Gastrocnemius medialis (tissue), 4 donors: ENCODE data around the gene CCL15. TPM values are rescaled to one million over a fixed set of nuclear protein-coding genes. Genes with fewer than 3 reads are reported as not detected.

Experiments used
- ATAC-seq, 2 donors: fragments of 150-250 bp; one replicate each; pipeline ENCODE4 v1.9.1; 2016
- DNase-seq, 2 donors: peaks; one replicate each; pipeline ENCODE4 v3.0.0-alpha.2; 2019
- H3K27ac ChIP-seq, 4 donors: fragments of 200-600 bp; sonication (generic); 1 replicate in 1 of 4; 2 replicates in 3 of 4; pipeline ENCODE4 v1.5.1; 2016 to 2018; ENCODE audit warnings: mild to moderate bottlenecking in 2 of 4, moderate library complexity in 1 of 4
- H3K27me3 ChIP-seq, 3 donors: fragments of 200-600 bp; sonication (generic) in 2 of 3; 1 replicate in 1 of 3; 2 replicates in 2 of 3; pipeline versions ENCODE4 v1.5.1 to v1.6.0; 2016 to 2019; ENCODE audit warnings: mild to moderate bottlenecking in 1 of 3, moderate library complexity in 1 of 3
- H3K36me3 ChIP-seq, 2 donors: fragments of 200-600 bp; sonication (generic) in 1 of 2; one replicate each; pipeline ENCODE4 v1.5.1; 2017 to 2018
- H3K4me1 ChIP-seq, 2 donors: fragments of 200-600 bp; sonication (generic) in 1 of 2; one replicate each; pipeline ENCODE4 v1.5.1; 2016 to 2017; ENCODE audit warnings: mild to moderate bottlenecking in 2 of 2
- H3K4me3 ChIP-seq, 4 donors: fragments of 200-600 bp; sonication (generic) in 3 of 4; 1 replicate in 1 of 4; 2 replicates in 3 of 4; pipeline ENCODE4 v1.5.1; 2016 to 2019; ENCODE audit warnings: mild to moderate bottlenecking in 2 of 4
- H3K9me3 ChIP-seq, 3 donors: fragments of 200-600 bp; sonication (generic) in 2 of 3; 1 replicate in 1 of 3; 2 replicates in 2 of 3; pipeline ENCODE4 v1.5.1; 2016 to 2019
- POLR2A ChIP-seq, 2 donors: fragments of 450-650 bp; IDR thresholded peaks; one replicate each; pipeline ENCODE4 v1.6.1; 2017; ENCODE audit warnings: antibody characterized with exemption in 2 of 2, mild to moderate bottlenecking in 2 of 2, moderate library complexity in 2 of 2
- in situ Hi-C, 4 donors: fragments of 200-750 bp; cut with MboI; loops; one replicate each; pipeline versions ENCODE4 v1.15.0 to v1.8.0; 2017; ENCODE audit warnings: low sequenced_read_pairs in 4 of 4
- intact Hi-C: fragments of 100-400 bp; cut with DNase I; formaldehyde crosslinking; loops from one replicate; pipeline ENCODE4 v1.15.1; 2023; ENCODE audit warnings: low total_unique reads
- total RNA-seq, 4 donors: library from RNA; depleted of rRNA; stranded (reverse); fragments of >200 nt; gene quantifications; one replicate each; pipeline versions ENCODE4 v1.1.0 to v1.2.3, GENCODE V29; 2016
- TF ChIP-seq, protein P1 (sequence below), 5 experiments: fragments of 450-650 bp in 3 of 5; fragments of 200-600 bp in 2 of 5; sonication (generic) in 2 of 5; IDR thresholded peaks in 4 of 5; conservative IDR thresholded peaks in 1 of 5; 1 replicate in 4 of 5; 2 replicates in 1 of 5; pipeline ENCODE4 v1.5.1; 2016 to 2019; ENCODE audit warnings: antibody characterized with exemption in 5 of 5, mild to moderate bottlenecking in 3 of 5, moderate library complexity in 3 of 5

Gene CCL15
- total RNA-seq, 4 donors from 2014 or later = not detected

GRCh38 chr17:35953720-35954119 lies 47.6 kb downstream of the CCL15 start:
- in situ Hi-C loops = loop anchor here in 2 of 4 donors (25.0 kb wide), 2 partner anchors 91 to 534 kb away; partner anchors contain the start of genes ZNHIT3 (in 2 of the 2) and HEATR9 (in 1 of the 2)

DNA sequence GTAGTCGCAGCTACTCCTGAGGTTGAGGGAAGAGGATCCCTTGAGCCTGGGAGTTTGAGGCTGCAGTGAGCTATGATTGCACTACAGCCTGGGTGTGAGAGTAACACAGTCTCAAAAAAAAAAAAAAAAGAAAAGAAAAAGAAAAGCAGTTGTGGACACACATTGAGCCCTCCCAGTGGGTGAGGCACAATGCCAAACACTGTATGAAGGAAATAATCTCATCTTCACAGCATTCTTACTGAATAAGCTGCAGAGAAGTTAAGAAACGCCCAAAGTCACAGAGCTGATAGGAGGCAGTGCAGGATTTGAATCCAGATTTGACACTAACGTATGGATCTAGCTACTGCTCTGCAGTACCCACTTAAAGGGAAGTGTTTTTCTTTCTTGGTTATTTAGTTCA lies 52.0 kb downstream of the CCL15 start:
- no peaks in the 10 kb centered on the region for H3K27me3 ChIP-seq
- H3K36me3 ChIP-seq = no peaks in the 10 kb centered on the region
- H3K9me3 ChIP-seq = no peaks in the 10 kb centered on the region
- intact Hi-C loops = no loop called here
- in situ Hi-C loops = no loop called here
- DNase-seq = no peak
- H3K4me3 ChIP-seq = no peak overlapping the region
- H3K27ac ChIP-seq = no peak overlapping the region
- no peaks in the 10 kb centered on the region for H3K4me1 ChIP-seq
- ATAC-seq = no peak
- TF ChIP-seq POLR2A (IDR thresholded peaks at IDR 0.05) = no peak
- TF ChIP-seq, protein P1, sequence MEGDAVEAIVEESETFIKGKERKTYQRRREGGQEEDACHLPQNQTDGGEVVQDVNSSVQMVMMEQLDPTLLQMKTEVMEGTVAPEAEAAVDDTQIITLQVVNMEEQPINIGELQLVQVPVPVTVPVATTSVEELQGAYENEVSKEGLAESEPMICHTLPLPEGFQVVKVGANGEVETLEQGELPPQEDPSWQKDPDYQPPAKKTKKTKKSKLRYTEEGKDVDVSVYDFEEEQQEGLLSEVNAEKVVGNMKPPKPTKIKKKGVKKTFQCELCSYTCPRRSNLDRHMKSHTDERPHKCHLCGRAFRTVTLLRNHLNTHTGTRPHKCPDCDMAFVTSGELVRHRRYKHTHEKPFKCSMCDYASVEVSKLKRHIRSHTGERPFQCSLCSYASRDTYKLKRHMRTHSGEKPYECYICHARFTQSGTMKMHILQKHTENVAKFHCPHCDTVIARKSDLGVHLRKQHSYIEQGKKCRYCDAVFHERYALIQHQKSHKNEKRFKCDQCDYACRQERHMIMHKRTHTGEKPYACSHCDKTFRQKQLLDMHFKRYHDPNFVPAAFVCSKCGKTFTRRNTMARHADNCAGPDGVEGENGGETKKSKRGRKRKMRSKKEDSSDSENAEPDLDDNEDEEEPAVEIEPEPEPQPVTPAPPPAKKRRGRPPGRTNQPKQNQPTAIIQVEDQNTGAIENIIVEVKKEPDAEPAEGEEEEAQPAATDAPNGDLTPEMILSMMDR (IDR thresholded peaks at IDR 0.05 in 4 of 5, conservative IDR thresholded peaks at IDR 0.05 in 1 of 5) = no peak

More at GRCh38 chr17:35953720-35954119, 47.6 kb downstream of the CCL15 start:
- H3K9me3 ChIP-seq = no peaks in the 10 kb centered on the region
- H3K4me1 ChIP-seq = no peaks in the 10 kb centered on the region
- no peak overlapping the region for H3K27ac ChIP-seq
- DNase-seq = no peak
- no peak overlapping the region for H3K4me3 ChIP-seq
- H3K27me3 ChIP-seq = peaks cover 0 to 4% (median 3%) of the 10 kb centered on the region in 3 donors
- H3K36me3 ChIP-seq = no peaks in the 10 kb centered on the region
- no peak for ATAC-seq
- intact Hi-C loops = no loop called here
- no peak for TF ChIP-seq POLR2A (IDR thresholded peaks at IDR 0.05)
- TF ChIP-seq, protein P1 (IDR thresholded peaks at IDR 0.05 in 4 of 5, conservative IDR thresholded peaks at IDR 0.05 in 1 of 5) = no peak

GRCh38 chr17:35948092-35948491 lies 53.3 kb downstream of the CCL15 start:
- no peak for ATAC-seq
- no peaks in the 10 kb centered on the region for H3K9me3 ChIP-seq
- H3K27me3 ChIP-seq = peaks cover 0 to 2% (median 0%) of the 10 kb centered on the region in 3 donors
- no peak for TF ChIP-seq POLR2A (IDR thresholded peaks at IDR 0.05)
- TF ChIP-seq, protein P1 (IDR thresholded peaks at IDR 0.05 in 4 of 5, conservative IDR thresholded peaks at IDR 0.05 in 1 of 5) = no peak
- no peaks in the 10 kb centered on the region for H3K4me1 ChIP-seq
- in situ Hi-C loops (no loop called here), intact Hi-C loops (no loop called here)
- no peaks in the 10 kb centered on the region for H3K36me3 ChIP-seq
- H3K4me3 ChIP-seq = no peak overlapping the region
- no peak for DNase-seq
- H3K27ac ChIP-seq = no peak overlapping the region

Other genes starting within 250 kb of the CCL15 start
- under 1 TPM in 2 of 4 donors, not detected in 2; 0.15 to 0.75 TPM for gene GAS2L2, start 248.3 kb downstream of the CCL15 start, total RNA-seq
- gene C17orf50, start 240.7 kb downstream of the CCL15 start, total RNA-seq = not detected
- gene MMP28, start 205.9 kb downstream of the CCL15 start, total RNA-seq = 10 to 100 TPM in 1 of 4 donors, 1 to 10 TPM in 3; 3.1 to 10.3 (median 5.9) TPM
- gene TAF15, start 192.1 kb downstream of the CCL15 start, total RNA-seq = 10 to 100 TPM; 25.2 to 39.5 (median 31.6) TPM
- not detected for gene HEATR9, start 132.7 kb downstream of the CCL15 start, total RNA-seq
- 1 to 10 TPM in 3 of 4 donors, under 1 TPM in 1; 0.55 to 2.1 (median 1.8) TPM for gene CCL5, start 121.2 kb downstream of the CCL15 start, total RNA-seq
- gene RDM1, start 70.8 kb downstream of the CCL15 start, total RNA-seq = not detected
- gene LYZL6, start 57.8 kb downstream of the CCL15 start, total RNA-seq = not detected
- gene CCL16, start 20.1 kb downstream of the CCL15 start, total RNA-seq = under 1 TPM in 1 of 4 donors, not detected in 3; 0.33 TPM
- 10 to 100 TPM in 2 of 4 donors, 1 to 10 TPM in 2; 4.9 to 25.9 (median 12.1) TPM for gene CCL14, start 14.8 kb downstream of the CCL15 start, total RNA-seq
- not detected for gene CCL23, start 16.4 kb upstream of the CCL15 start, total RNA-seq
- 1 to 10 TPM in 1 of 4 donors, under 1 TPM in 1, not detected in 2; 0.71 to 4.1 TPM for gene CCL18, start 62.7 kb upstream of the CCL15 start, total RNA-seq
- gene CCL3, start 88.6 kb upstream of the CCL15 start, total RNA-seq = 1 to 10 TPM in 1 of 4 donors, under 1 TPM in 1, not detected in 2; 0.68 to 1.7 TPM
- gene CCL4, start 102.3 kb upstream of the CCL15 start, total RNA-seq = under 1 TPM in 2 of 4 donors, not detected in 2; 0.42 to 0.49 TPM
- gene TBC1D3B, start 175.1 kb upstream of the CCL15 start, total RNA-seq = 1 to 10 TPM in 1 of 4 donors, under 1 TPM in 1, not detected in 2; 0.98 to 4.8 TPM
- not detected for gene CCL3L1, start 195.2 kb upstream of the CCL15 start, total RNA-seq
- gene CCL4L2, start 209.5 kb upstream of the CCL15 start, total RNA-seq = not detected